Endodermal cell (in vitro differentiated cells): Measurements from ENCODE around the gene MYOD1. TPM values are rescaled to one million over a fixed set of nuclear protein-coding genes. Genes with fewer than 3 reads are reported as not detected.
A peak's percentile ranks its signal among the peaks of the same experiment; 100 is the strongest.

ENCODE experiments used
- DNase-seq: peaks from one replicate; pipeline ENCODE4 v3.0.0-alpha.2; 2017
- H3K27ac ChIP-seq: 2 replicates; pipeline ENCODE4 v1.5.1; 2013; ENCODE audit warnings: mild to moderate bottlenecking, low read depth, low read length, moderate library complexity
- H3K27me3 ChIP-seq: 2 replicates; pipeline ENCODE4 v1.6.1; 2013; ENCODE audit warnings: mild to moderate bottlenecking, low read length, moderate library complexity; ENCODE audit not compliant: insufficient read depth, control insufficient read depth, poor library complexity, severe bottlenecking
- H3K36me3 ChIP-seq: 2 replicates; pipeline ENCODE4 v1.7.0; 2013; ENCODE audit warnings: mild to moderate bottlenecking, low read length, moderate library complexity; ENCODE audit not compliant: control insufficient read depth, insufficient read depth
- H3K4me1 ChIP-seq: one replicate; pipeline ENCODE4 v1.7.0; 2013; ENCODE audit warnings: low read length; ENCODE audit not compliant: control insufficient read depth, insufficient read depth
- H3K4me3 ChIP-seq: 2 replicates; pipeline ENCODE4 v1.5.1; 2013; ENCODE audit warnings: mild to moderate bottlenecking, low read length, moderate library complexity
- H3K9ac ChIP-seq: 2 replicates; pipeline ENCODE4 v1.6.1; 2013; ENCODE audit warnings: mild to moderate bottlenecking, low read length, moderate library complexity; ENCODE audit not compliant: poor library complexity, severe bottlenecking; ENCODE audit errors: extremely low read depth
- H3K9me3 ChIP-seq: 2 replicates; pipeline ENCODE4 v1.6.1; 2013; ENCODE audit warnings: mild to moderate bottlenecking, low read length, moderate library complexity; ENCODE audit not compliant: control insufficient read depth
- H3K27ac Mint-ChIP-seq: 2 replicates; pipeline ENCODE4 v1.8.0; 2020; ENCODE audit warnings: mixed read lengths
- H3K27me3 Mint-ChIP-seq: 2 replicates; pipeline ENCODE4 v1.8.0; 2021; ENCODE audit warnings: mild to moderate bottlenecking, mixed read lengths; ENCODE audit not compliant: insufficient read depth
- H3K36me3 Mint-ChIP-seq: 2 replicates; pipeline ENCODE4 v1.8.0; 2020; ENCODE audit warnings: low read depth, mixed read lengths
- H3K4me1 Mint-ChIP-seq: 2 replicates; pipeline ENCODE4 v1.8.0; 2020; ENCODE audit warnings: mixed read lengths
- H3K4me3 Mint-ChIP-seq: 2 replicates; pipeline ENCODE4 v1.8.0; 2020; ENCODE audit warnings: mild to moderate bottlenecking, moderate library complexity, mixed read lengths
- H3K9me3 Mint-ChIP-seq: 2 replicates; pipeline ENCODE4 v1.8.0; 2020; ENCODE audit warnings: mild to moderate bottlenecking, mixed read lengths
- CTCF ChIP-seq: fragments of 200-600 bp; sonication (generic); conservative IDR thresholded peaks from 2 replicates; pipeline ENCODE4 v1.5.0; 2021; ENCODE audit warnings: antibody characterized with exemption, mild to moderate bottlenecking
- WGBS, 2 experiments: methylation state at CpG; one replicate each; pipeline versions ENCODE4 v1.1.5 to v1.1.7; 2013; ENCODE audit warnings: missing lambda C conversion rate in 2 of 2, mixed read lengths in 1 of 2; ENCODE audit not compliant: insufficient coverage in 1 of 2, insufficient read length in 1 of 2; 5-methylcytosine and 5-hydroxymethylcytosine counted together
- total RNA-seq, 2 donors: library from RNA; stranded (reverse); fragmentation: NEBNext Ultra II Directional in 1 of 2; extraction: Animal tissue kit (Norgen Biotek cat#: 25700) in 1 of 2; gene quantifications; 2 replicates in 1 of 2; 3 replicates in 1 of 2; pipeline ENCODE4 v1.2.1, GENCODE V29; 2021

MYOD1 gene
- total RNA-seq, 2 donors from 2014 or later = not detected

DNA sequence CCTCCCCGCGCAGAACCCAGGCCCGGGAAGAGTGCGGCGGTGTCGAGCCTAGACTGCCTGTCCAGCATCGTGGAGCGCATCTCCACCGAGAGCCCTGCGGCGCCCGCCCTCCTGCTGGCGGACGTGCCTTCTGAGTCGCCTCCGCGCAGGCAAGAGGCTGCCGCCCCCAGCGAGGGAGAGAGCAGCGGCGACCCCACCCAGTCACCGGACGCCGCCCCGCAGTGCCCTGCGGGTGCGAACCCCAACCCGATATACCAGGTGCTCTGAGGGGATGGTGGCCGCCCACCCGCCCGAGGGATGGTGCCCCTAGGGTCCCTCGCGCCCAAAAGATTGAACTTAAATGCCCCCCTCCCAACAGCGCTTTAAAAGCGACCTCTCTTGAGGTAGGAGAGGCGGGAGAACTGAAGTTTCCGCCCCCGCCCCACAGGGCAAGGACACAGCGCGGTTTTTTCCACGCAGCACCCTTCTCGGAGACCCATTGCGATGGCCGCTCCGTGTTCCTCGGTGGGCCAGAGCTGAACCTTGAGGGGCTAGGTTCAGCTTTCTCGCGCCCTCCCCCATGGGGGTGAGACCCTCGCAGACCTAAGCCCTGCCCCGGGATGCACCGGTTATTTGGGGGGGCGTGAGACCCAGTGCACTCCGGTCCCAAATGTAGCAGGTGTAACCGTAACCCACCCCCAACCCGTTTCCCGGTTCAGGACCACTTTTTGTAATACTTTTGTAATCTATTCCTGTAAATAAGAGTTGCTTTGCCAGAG, 2.0 kb downstream of the MYOD1 start:
- H3K4me3 ChIP-seq = no peak overlapping the region
- Mint-ChIP-seq H3K4me3 (peak overlapping the region; percentile 20), H3K27me3 (peaks cover 69% of the 10 kb centered on the region), H3K36me3 (no peaks in the 10 kb centered on the region), H3K9me3 (no peaks in the 10 kb centered on the region), H3K4me1 (peaks cover 7% of the 10 kb centered on the region), H3K27ac (no peak overlapping the region)
- no peak overlapping the region for H3K27ac ChIP-seq
- no peak overlapping the region for H3K9ac ChIP-seq
- DNase-seq = no peak
- no peaks in the 10 kb centered on the region for H3K4me1 ChIP-seq
- WGBS, 2 experiments = 11 to 13% methylated on average over 25 to 56 of the region's 56 CpGs
- H3K36me3 ChIP-seq = no peaks in the 10 kb centered on the region
- TF ChIP-seq CTCF = no peak
- H3K9me3 ChIP-seq = no peaks in the 10 kb centered on the region
- H3K27me3 ChIP-seq = peaks cover 100% of the 10 kb centered on the region

DNA sequence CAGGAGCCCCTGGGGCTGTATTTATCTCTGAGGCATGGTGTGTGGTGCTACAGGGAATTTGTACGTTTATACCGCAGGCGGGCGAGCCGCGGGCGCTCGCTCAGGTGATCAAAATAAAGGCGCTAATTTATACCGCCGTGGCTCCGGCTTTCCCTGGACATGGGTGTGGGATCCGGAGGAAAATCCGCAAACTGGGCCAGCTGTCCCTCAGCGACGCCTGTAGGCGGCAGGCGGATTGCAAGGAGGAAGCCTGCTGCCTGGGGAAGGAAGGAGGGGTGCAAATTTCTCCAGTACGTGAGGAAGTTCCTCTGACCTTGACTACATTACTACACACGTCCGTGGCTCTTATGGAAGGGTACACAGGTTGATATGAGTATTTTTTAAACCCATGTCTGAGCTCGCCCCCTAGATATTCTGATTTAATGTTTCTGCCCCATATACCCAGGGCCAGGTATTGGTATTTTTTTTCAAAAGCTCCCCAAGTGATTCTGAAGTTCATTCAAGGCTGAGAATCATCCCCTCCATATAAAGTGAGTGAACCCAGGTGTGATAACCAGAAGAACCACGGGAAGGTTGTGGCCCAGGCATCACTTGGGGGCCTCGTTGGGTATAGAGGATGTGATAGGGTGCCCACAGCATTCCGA, 2.8 kb downstream of the MYOD1 start:
- no peaks in the 10 kb centered on the region for H3K9me3 ChIP-seq
- no peak overlapping the region for H3K4me3 Mint-ChIP-seq
- H3K4me3 ChIP-seq = no peak overlapping the region
- no peak overlapping the region for H3K27ac Mint-ChIP-seq
- 16 to 25% methylated on average over 12 to 25 of the region's 25 CpGs for WGBS, 2 experiments
- H3K27ac ChIP-seq = no peak overlapping the region
- TF ChIP-seq CTCF = peak; percentile 75
- no peaks in the 10 kb centered on the region for H3K36me3 Mint-ChIP-seq
- H3K4me1 Mint-ChIP-seq = peaks cover 7% of the 10 kb centered on the region
- H3K4me1 ChIP-seq = no peaks in the 10 kb centered on the region
- H3K9ac ChIP-seq = no peak overlapping the region
- no peaks in the 10 kb centered on the region for H3K36me3 ChIP-seq
- H3K27me3 Mint-ChIP-seq = peaks cover 76% of the 10 kb centered on the region
- peak; percentile 86 for DNase-seq
- H3K9me3 Mint-ChIP-seq = no peaks in the 10 kb centered on the region
- H3K27me3 ChIP-seq = peaks cover 100% of the 10 kb centered on the region

- no peaks in the 10 kb centered on the region for H3K9me3 Mint-ChIP-seq
- peaks cover 100% of the 10 kb centered on the region for H3K27me3 ChIP-seq
Observed at GRCh38 chr11:17724020-17724908, 4.9 kb downstream of the MYOD1 start.

More at GRCh38 chr11:17724020-17724908, 4.9 kb downstream of the MYOD1 start:
- Mint-ChIP-seq H3K27ac (no peak overlapping the region), H3K4me1 (peaks cover 3% of the 10 kb centered on the region), H3K36me3 (no peaks in the 10 kb centered on the region), H3K27me3 (peaks cover 98% of the 10 kb centered on the region), H3K4me3 (no peak overlapping the region)
- peak; percentile 32 for DNase-seq
- H3K27ac ChIP-seq = no peak overlapping the region
- no peaks in the 10 kb centered on the region for H3K4me1 ChIP-seq
- no peak for TF ChIP-seq CTCF
- WGBS, 2 experiments = 78 to 79% methylated on average over 7 to 10 of the region's 10 CpGs
- no peaks in the 10 kb centered on the region for H3K36me3 ChIP-seq
- no peak overlapping the region for H3K9ac ChIP-seq
- H3K9me3 ChIP-seq = no peaks in the 10 kb centered on the region
- no peak overlapping the region for H3K4me3 ChIP-seq
